Osteoblast (primary cell): ENCODE data around the gene KLRF2. TPM values are rescaled to one million over a fixed set of nuclear protein-coding genes. Genes with fewer than 3 reads are reported as not detected.

ENCODE experiments used
- DNase-seq: peaks from one replicate; pipeline ENCODE4 v3.0.0; 2011; ENCODE audit warnings: low spot score, mixed read lengths; ENCODE audit not compliant: insufficient read length; ENCODE audit errors: missing footprints
- H2AFZ ChIP-seq: 2 replicates; pipeline ENCODE4 v1.6.0; 2011; ENCODE audit warnings: mild to moderate bottlenecking, low read length
- H3K27ac ChIP-seq: 2 replicates; pipeline ENCODE4 v1.5.1; 2011; ENCODE audit warnings: mild to moderate bottlenecking, low read depth, low read length, moderate library complexity
- H3K27me3 ChIP-seq: 2 replicates; pipeline ENCODE4 v1.6.0; 2012; ENCODE audit warnings: mild to moderate bottlenecking, control low read depth, inconsistent platforms, low read length, moderate library complexity; ENCODE audit not compliant: insufficient read depth
- H3K36me3 ChIP-seq: 2 replicates; pipeline ENCODE4 v1.5.1; 2011; ENCODE audit warnings: mild to moderate bottlenecking, low read length, control low read depth, moderate library complexity; ENCODE audit not compliant: insufficient read depth
- H3K4me1 ChIP-seq: 2 replicates; pipeline ENCODE4 v1.5.1; 2011; ENCODE audit warnings: mild to moderate bottlenecking, low read length, control low read depth, moderate library complexity; ENCODE audit not compliant: insufficient read depth
- H3K4me2 ChIP-seq: 2 replicates; pipeline ENCODE4 v1.6.0; 2011; ENCODE audit warnings: mild to moderate bottlenecking, low read length; ENCODE audit not compliant: insufficient read depth
- H3K4me3 ChIP-seq: fragments of 200-600 bp; sonication (generic); 3 replicates; pipeline ENCODE4 v1.5.1; 2012; ENCODE audit warnings: mild to moderate bottlenecking, low read length, inconsistent platforms; ENCODE audit not compliant: insufficient read depth
- H3K79me2 ChIP-seq: 2 replicates; pipeline ENCODE4 v1.6.0; 2012; ENCODE audit warnings: mild to moderate bottlenecking, low read length, control low read depth, inconsistent platforms; ENCODE audit not compliant: insufficient read depth
- H3K9me3 ChIP-seq: 2 replicates; pipeline ENCODE4 v1.5.1; 2011; ENCODE audit warnings: low read depth, low read length, control low read depth
- H4K20me1 ChIP-seq: 2 replicates; pipeline ENCODE4 v1.6.0; 2012; ENCODE audit warnings: mild to moderate bottlenecking, low read length, control low read depth; ENCODE audit not compliant: insufficient read depth
- CTCF ChIP-seq: IDR thresholded peaks from 2 replicates; pipeline ENCODE4 v1.5.1; 2011; ENCODE audit warnings: mild to moderate bottlenecking, low read depth, low read length, moderate library complexity; ENCODE audit errors: extremely low read depth
- total RNA-seq: library from RNA; depleted of rRNA; stranded (reverse); fragments of >200 nt; gene quantifications from 2 replicates; pipeline ENCODE4 v1.2.3, GENCODE V29; 2012

KLRF2 gene
- total RNA-seq = not detected in 2 replicates

- H3K4me3 ChIP-seq = no peak within 1 kb of the TSS
- H3K9me3 ChIP-seq = no peaks in the 10 kb centered on the region
- no peak within 1 kb of the TSS for H3K4me2 ChIP-seq
- no peak within 1 kb of the TSS for H2AFZ ChIP-seq
- no peak for TF ChIP-seq CTCF
- no peak for DNase-seq
- no peaks in the 10 kb centered on the region for H4K20me1 ChIP-seq
- no peaks in the 10 kb centered on the region for H3K27me3 ChIP-seq
- H3K79me2 ChIP-seq = no peaks in the 10 kb centered on the region
- no peaks in the 10 kb centered on the region for H3K36me3 ChIP-seq
- H3K4me1 ChIP-seq = no peaks in the 10 kb centered on the region
- H3K27ac ChIP-seq = no peak within 1 kb of the TSS
Measured at GRCh38 chr12:9881246-9881645, at the start of gene KLRF2. Gene KLRF2 (plus strand): TSS chr12:9881489. CDS start chr12:9881596, 107 bp downstream.

GRCh38 chr12:9831720-9832119 is 49.6 kb upstream of the KLRF2 start:
- DNase-seq = no peak
- H3K27me3 ChIP-seq = peaks cover 2% of the 10 kb centered on the region
- TF ChIP-seq CTCF = no peak
- H3K79me2 ChIP-seq = no peaks in the 10 kb centered on the region
- no peaks in the 10 kb centered on the region for H3K9me3 ChIP-seq
- no peak overlapping the region for H3K4me3 ChIP-seq
- H3K4me1 ChIP-seq = no peaks in the 10 kb centered on the region
- no peak overlapping the region for H3K27ac ChIP-seq
- H2AFZ ChIP-seq = no peak overlapping the region
- H3K4me2 ChIP-seq = no peak overlapping the region
- H4K20me1 ChIP-seq = no peaks in the 10 kb centered on the region
- no peaks in the 10 kb centered on the region for H3K36me3 ChIP-seq

GRCh38 chr12:9843407-9843806 is 37.9 kb upstream of the KLRF2 start:
- H3K4me2 ChIP-seq = no peak overlapping the region
- H3K79me2 ChIP-seq = no peaks in the 10 kb centered on the region
- no peak for TF ChIP-seq CTCF
- no peaks in the 10 kb centered on the region for H3K4me1 ChIP-seq
- H3K9me3 ChIP-seq = no peaks in the 10 kb centered on the region
- H3K4me3 ChIP-seq = no peak overlapping the region
- H3K36me3 ChIP-seq = no peaks in the 10 kb centered on the region
- no peak overlapping the region for H2AFZ ChIP-seq
- DNase-seq = no peak
- H3K27me3 ChIP-seq = no peaks in the 10 kb centered on the region
- H3K27ac ChIP-seq = no peak overlapping the region
- H4K20me1 ChIP-seq = no peaks in the 10 kb centered on the region

- H3K9me3 ChIP-seq = no peaks in the 10 kb centered on the region
- no peak overlapping the region for H2AFZ ChIP-seq
- no peaks in the 10 kb centered on the region for H4K20me1 ChIP-seq
- H3K36me3 ChIP-seq = no peaks in the 10 kb centered on the region
- DNase-seq = no peak
- H3K27ac ChIP-seq = no peak overlapping the region
- TF ChIP-seq CTCF = no peak
- no peaks in the 10 kb centered on the region for H3K27me3 ChIP-seq
- no peak overlapping the region for H3K4me2 ChIP-seq
- H3K4me1 ChIP-seq = no peaks in the 10 kb centered on the region
- H3K4me3 ChIP-seq = no peak overlapping the region
- no peaks in the 10 kb centered on the region for H3K79me2 ChIP-seq
Measured at GRCh38 chr12:9848899-9849298, 32.4 kb upstream of the KLRF2 start.
